Left cardiac atrium (tissue), 4 donors: ENCODE results near the gene HAVCR2. TPM values are rescaled to one million over a fixed set of nuclear protein-coding genes. Genes with fewer than 3 reads are reported as not detected.
A peak's percentile ranks its signal among the peaks of the same experiment; 100 is the strongest.
"Not testable (repeated sequence)": the region's sequence is repeated elsewhere in the genome, so short reads cannot be mapped to it uniquely, and the experiment has no call there.

ENCODE experiments used
- ATAC-seq, 2 donors: fragments of 200-7000 bp; cut with Tn5 transposase; one replicate each; pipeline ENCODE4 v1.9.1; 2020; ENCODE audit warnings: mild to moderate bottlenecking in 2 of 2, moderate library complexity in 2 of 2
- DNase-seq: peaks from one replicate; pipeline ENCODE4 v3.0.0-alpha.2; 2020
- intact Hi-C, 2 donors: fragments of 100-400 bp; cut with DNase I; formaldehyde crosslinking; loops; one replicate each; pipeline versions ENCODE4 v1.14.1 to v1.15.1; 2022 to 2023
- total RNA-seq, 2 donors: library from RNA; stranded (reverse); fragmentation: NEBNext Ultra II Directional; extraction: Animal tissue kit (Norgen Biotek cat#: 25700); gene quantifications; one replicate each; pipeline ENCODE4 v1.2.1, GENCODE V29; 2021
- donor health status: DM: no; HTN: yes; CAD: no.
- donor health status: DM: no; HTN: yes; CAD: no; lungs with severe emphysema.
- donor health status: DM: yes; HTN: yes; CAD: no.
- donor health status: Dilated cardiomyopathy.

Gene HAVCR2
- total RNA-seq, 2 donors from 2014 or later, result 5.7 to 11.4 TPM

GRCh38 chr5:157051604-157052245 lies 57.1 kb downstream of the HAVCR2 start:
- intact Hi-C loops, result no loop called here
- ATAC-seq (no peak), DNase-seq (no peak)

GRCh38 chr5:157050050-157050449 lies 58.8 kb downstream of the HAVCR2 start:
- intact Hi-C loops, result no loop called here
- no peak for DNase-seq
- no peak for ATAC-seq

- no peak for DNase-seq
- intact Hi-C loops, result no loop called here
- no peak for ATAC-seq
These were observed 59.2 kb downstream of the HAVCR2 start for GRCh38 chr5:157049605-157050004.

GRCh38 chr5:157047898-157048297 lies 60.9 kb downstream of the HAVCR2 start:
- no peak for ATAC-seq
- no peak for DNase-seq
- intact Hi-C loops, result no loop called here

GRCh38 chr5:157047016-157047415 lies 61.8 kb downstream of the HAVCR2 start:
- intact Hi-C loops, DNase-seq, ATAC-seq: not testable (repeated sequence)

GRCh38 chr5:157046041-157046440 lies 62.8 kb downstream of the HAVCR2 start:
- intact Hi-C loops, result no loop called here
- peak; percentile 37 for DNase-seq
- peak; percentile 59 to 95 for ATAC-seq

GRCh38 chr5:157045601-157046000 lies 63.2 kb downstream of the HAVCR2 start:
- ATAC-seq, result no peak
- intact Hi-C loops, result no loop called here
- no peak for DNase-seq

- DNase-seq (no peak), ATAC-seq (no peak)
- intact Hi-C loops, result no loop called here
These were observed 70.2 kb downstream of the HAVCR2 start for GRCh38 chr5:157038568-157039187.

Other genes with a start within 250 kb of the HAVCR2 start
- gene TIMD4, start 145.8 kb downstream of the HAVCR2 start, total RNA-seq, result 1 to 10 TPM in 1 of 2 donors, under 1 TPM in 1; 0.37 to 1.5 TPM
- gene HAVCR1, start 49.9 kb downstream of the HAVCR2 start, total RNA-seq, result under 1 TPM in 1 of 2 donors, not detected in 1; 0.21 TPM
- 1 to 10 TPM; 9.4 to 9.6 TPM for gene MED7, start 33.8 kb upstream of the HAVCR2 start, total RNA-seq
- not detected for gene GARIN3, start 57.2 kb upstream of the HAVCR2 start, total RNA-seq
- gene ITK, start 71.8 kb upstream of the HAVCR2 start, total RNA-seq, result 1 to 10 TPM; 1.6 to 2.2 TPM
- 10 to 100 TPM; 18.1 to 27.6 TPM for gene CYFIP2, start 157.1 kb upstream of the HAVCR2 start, total RNA-seq